SK-N-SH treated with all-trans-retinoic acid at 6 μM for 48 hours (cell line): ENCODE measurements around the gene ITM2C.

Source experiments
- ARNTL ChIP-seq: fragments of 450-650 bp; formaldehyde crosslinking; IDR thresholded peaks from 2 replicates; pipeline ENCODE4 v1.5.0; 2020; ENCODE audit warnings: low read depth, mild to moderate bottlenecking, moderate library complexity, borderline replicate concordance
- ISL1 ChIP-seq: fragments of 250-450 bp; sonication (Bioruptor Pico); IDR thresholded peaks from 2 replicates; pipeline ENCODE4 v2.1.2; 2022; ENCODE audit warnings: mild to moderate bottlenecking, moderate library complexity
- OSR1 ChIP-seq: fragments of 250-450 bp; sonication (Bioruptor Pico); IDR thresholded peaks from 2 replicates; pipeline ENCODE4 v1.8.0; 2022; ENCODE audit warnings: moderate library complexity, mild to moderate bottlenecking, inconsistent platforms
- RARB ChIP-seq: fragments of 250-450 bp; sonication (Bioruptor Pico); IDR thresholded peaks from 2 replicates; pipeline ENCODE4 v1.8.0; 2021; ENCODE audit warnings: mild to moderate bottlenecking, moderate library complexity
- SNAI2 ChIP-seq: fragments of 250-450 bp; sonication (Bioruptor Pico); IDR thresholded peaks from 2 replicates; pipeline ENCODE4 v1.5.0; 2020; ENCODE audit warnings: mild to moderate bottlenecking, moderate library complexity
- TSHZ2 ChIP-seq: fragments of 250-450 bp; sonication (Bioruptor Pico); IDR thresholded peaks from 2 replicates; pipeline ENCODE4 v1.5.0; 2020; ENCODE audit warnings: mild to moderate bottlenecking, moderate library complexity
- ZFP30 ChIP-seq: fragments of 450-650 bp; formaldehyde crosslinking; IDR thresholded peaks from 2 replicates; pipeline ENCODE4 v1.5.0; 2022; ENCODE audit warnings: mild to moderate bottlenecking, moderate library complexity
- ZNF70 ChIP-seq: fragments of 450-650 bp; formaldehyde crosslinking; IDR thresholded peaks from 2 replicates; pipeline ENCODE4 v1.5.0; 2020; ENCODE audit warnings: mild to moderate bottlenecking, moderate library complexity
- TF ChIP-seq, protein P1 (sequence below): fragments of 250-450 bp; sonication (Bioruptor Pico); IDR thresholded peaks from 2 replicates; pipeline ENCODE4 v1.5.1; 2020; ENCODE audit warnings: low read depth, mild to moderate bottlenecking, moderate library complexity
- TF ChIP-seq, protein P2 (sequence below): fragments of 250-450 bp; sonication (Bioruptor Pico); IDR thresholded peaks from 2 replicates; pipeline ENCODE4 v1.8.0; 2020; ENCODE audit warnings: mild to moderate bottlenecking, moderate library complexity, borderline replicate concordance
- TF ChIP-seq, protein P3 (sequence below): fragments of 250-450 bp; sonication (Bioruptor Pico); IDR thresholded peaks from 2 replicates; pipeline ENCODE4 v1.8.0; 2021; ENCODE audit warnings: low read depth, mild to moderate bottlenecking, moderate library complexity, borderline replicate concordance

DNA sequence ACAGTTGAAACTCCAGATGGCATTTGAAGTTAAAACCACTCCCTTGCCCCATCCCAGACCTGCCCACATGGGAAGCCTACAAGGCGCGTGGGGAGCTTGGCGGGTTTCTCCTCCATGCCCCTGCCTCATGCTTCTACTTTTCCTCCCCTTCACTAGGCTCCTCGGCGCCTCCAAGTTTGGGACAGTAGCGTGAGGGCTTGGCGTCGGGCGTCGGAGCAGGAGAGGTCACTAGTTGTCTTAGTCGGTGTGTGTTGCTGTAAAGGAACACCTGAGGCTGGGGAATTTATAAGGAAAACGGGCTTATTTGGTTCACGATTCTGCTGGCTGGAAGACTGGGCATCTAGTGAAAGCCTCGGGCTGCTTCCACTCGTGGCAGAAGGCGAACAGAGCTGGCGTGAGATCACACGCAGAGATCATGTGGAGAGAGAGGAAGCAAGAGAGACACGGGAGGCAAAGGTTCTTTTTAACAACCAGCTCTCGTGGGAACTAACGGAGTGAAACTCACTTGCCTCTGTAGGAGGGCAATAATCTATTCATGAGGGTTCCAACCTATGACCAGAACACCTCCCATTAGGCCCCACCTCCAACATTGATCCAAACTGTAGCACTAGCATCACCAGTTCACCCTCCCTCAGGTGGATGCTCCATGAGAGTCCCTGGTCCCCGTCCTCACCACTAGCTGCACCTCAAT, 25.3 kb downstream of the ITM2C start:
- no peak for TF ChIP-seq RARB (CRISPR knock-in tag)
- no peak for TF ChIP-seq TSHZ2
- TF ChIP-seq ZNF70 (CRISPR knock-in tag), result no peak
- no peak for TF ChIP-seq ZFP30
- no peak for TF ChIP-seq ARNTL (CRISPR knock-in tag)
- no peak for TF ChIP-seq OSR1 (CRISPR knock-in tag)
- TF ChIP-seq, protein P1, sequence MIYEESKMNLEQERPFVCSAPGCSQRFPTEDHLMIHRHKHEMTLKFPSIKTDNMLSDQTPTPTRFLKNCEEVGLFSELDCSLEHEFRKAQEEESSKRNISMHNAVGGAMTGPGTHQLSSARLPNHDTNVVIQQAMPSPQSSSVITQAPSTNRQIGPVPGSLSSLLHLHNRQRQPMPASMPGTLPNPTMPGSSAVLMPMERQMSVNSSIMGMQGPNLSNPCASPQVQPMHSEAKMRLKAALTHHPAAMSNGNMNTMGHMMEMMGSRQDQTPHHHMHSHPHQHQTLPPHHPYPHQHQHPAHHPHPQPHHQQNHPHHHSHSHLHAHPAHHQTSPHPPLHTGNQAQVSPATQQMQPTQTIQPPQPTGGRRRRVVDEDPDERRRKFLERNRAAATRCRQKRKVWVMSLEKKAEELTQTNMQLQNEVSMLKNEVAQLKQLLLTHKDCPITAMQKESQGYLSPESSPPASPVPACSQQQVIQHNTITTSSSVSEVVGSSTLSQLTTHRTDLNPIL (CRISPR knock-in tag), result no peak
- no peak for TF ChIP-seq SNAI2 (CRISPR knock-in tag)
- TF ChIP-seq, protein P2, sequence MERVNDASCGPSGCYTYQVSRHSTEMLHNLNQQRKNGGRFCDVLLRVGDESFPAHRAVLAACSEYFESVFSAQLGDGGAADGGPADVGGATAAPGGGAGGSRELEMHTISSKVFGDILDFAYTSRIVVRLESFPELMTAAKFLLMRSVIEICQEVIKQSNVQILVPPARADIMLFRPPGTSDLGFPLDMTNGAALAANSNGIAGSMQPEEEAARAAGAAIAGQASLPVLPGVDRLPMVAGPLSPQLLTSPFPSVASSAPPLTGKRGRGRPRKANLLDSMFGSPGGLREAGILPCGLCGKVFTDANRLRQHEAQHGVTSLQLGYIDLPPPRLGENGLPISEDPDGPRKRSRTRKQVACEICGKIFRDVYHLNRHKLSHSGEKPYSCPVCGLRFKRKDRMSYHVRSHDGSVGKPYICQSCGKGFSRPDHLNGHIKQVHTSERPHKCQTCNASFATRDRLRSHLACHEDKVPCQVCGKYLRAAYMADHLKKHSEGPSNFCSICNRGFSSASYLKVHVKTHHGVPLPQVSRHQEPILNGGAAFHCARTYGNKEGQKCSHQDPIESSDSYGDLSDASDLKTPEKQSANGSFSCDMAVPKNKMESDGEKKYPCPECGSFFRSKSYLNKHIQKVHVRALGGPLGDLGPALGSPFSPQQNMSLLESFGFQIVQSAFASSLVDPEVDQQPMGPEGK (CRISPR knock-in tag), result no peak
- TF ChIP-seq, protein P3, sequence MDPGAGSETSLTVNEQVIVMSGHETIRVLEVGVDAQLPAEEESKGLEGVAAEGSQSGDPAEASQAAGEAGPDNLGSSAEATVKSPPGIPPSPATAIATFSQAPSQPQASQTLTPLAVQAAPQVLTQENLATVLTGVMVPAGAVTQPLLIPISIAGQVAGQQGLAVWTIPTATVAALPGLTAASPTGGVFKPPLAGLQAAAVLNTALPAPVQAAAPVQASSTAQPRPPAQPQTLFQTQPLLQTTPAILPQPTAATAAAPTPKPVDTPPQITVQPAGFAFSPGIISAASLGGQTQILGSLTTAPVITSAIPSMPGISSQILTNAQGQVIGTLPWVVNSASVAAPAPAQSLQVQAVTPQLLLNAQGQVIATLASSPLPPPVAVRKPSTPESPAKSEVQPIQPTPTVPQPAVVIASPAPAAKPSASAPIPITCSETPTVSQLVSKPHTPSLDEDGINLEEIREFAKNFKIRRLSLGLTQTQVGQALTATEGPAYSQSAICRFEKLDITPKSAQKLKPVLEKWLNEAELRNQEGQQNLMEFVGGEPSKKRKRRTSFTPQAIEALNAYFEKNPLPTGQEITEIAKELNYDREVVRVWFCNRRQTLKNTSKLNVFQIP, result no peak
- no peak for TF ChIP-seq ISL1
